Upper lobe of left lung (tissue), 6 donors: ENCODE data around the gene ALX4. TPM values are rescaled to one million over a fixed set of nuclear protein-coding genes. Genes with fewer than 3 reads are reported as not detected.
A peak's percentile ranks its signal among the peaks of the same experiment; 100 is the strongest.

Experiments used
- ATAC-seq, 2 donors: fragments of 200-7000 bp; cut with Tn5 transposase; one replicate each; pipeline ENCODE4 v1.9.1; 2022; ENCODE audit warnings: mild to moderate bottlenecking in 2 of 2, moderate library complexity in 2 of 2; ENCODE audit not compliant: low FRiP score in 2 of 2
- DNase-seq, 2 donors: peaks; one replicate each; pipeline ENCODE4 v3.0.0-alpha.2; 2019 to 2020
- H3K27ac ChIP-seq, 4 donors: fragments of 200-600 bp; sonication (generic); one replicate each; pipeline ENCODE4 v1.5.1; 2016 to 2019
- H3K27me3 ChIP-seq, 4 donors: fragments of 200-600 bp; sonication (generic); one replicate each; pipeline ENCODE4 v1.5.1; 2017 to 2019
- H3K36me3 ChIP-seq, 4 donors: fragments of 200-600 bp; sonication (generic); one replicate each; pipeline ENCODE4 v1.5.1; 2016 to 2019
- H3K4me1 ChIP-seq, 4 donors: fragments of 200-600 bp; sonication (generic); one replicate each; pipeline ENCODE4 v1.5.1; 2018 to 2019
- H3K4me3 ChIP-seq, 4 donors: fragments of 200-600 bp; sonication (generic); one replicate each; pipeline ENCODE4 v1.5.1; 2017 to 2019; ENCODE audit warnings: mild to moderate bottlenecking in 2 of 4, moderate library complexity in 1 of 4
- H3K9me3 ChIP-seq, 4 donors: fragments of 200-600 bp; sonication (generic); one replicate each; pipeline ENCODE4 v1.5.1; 2018 to 2019
- EP300 ChIP-seq, 4 donors: sonication (generic); formaldehyde crosslinking; IDR thresholded peaks; one replicate each; pipeline ENCODE4 v1.5.1; 2017; ENCODE audit warnings: antibody characterized with exemption in 4 of 4, control low read depth in 2 of 4
- POLR2A ChIP-seq, 4 donors: fragments of 450-650 bp; IDR thresholded peaks; one replicate each; pipeline ENCODE4 v1.5.1; 2016 to 2017; ENCODE audit warnings: antibody characterized with exemption in 4 of 4, mild to moderate bottlenecking in 2 of 4
- POLR2AphosphoS5 ChIP-seq, 2 donors: sonication (generic); formaldehyde crosslinking; IDR thresholded peaks; one replicate each; pipeline ENCODE4 v1.5.1; 2017; ENCODE audit warnings: antibody characterized with exemption in 2 of 2
- WGBS, 2 donors: methylation state at CpG; one replicate each; pipeline ENCODE4 v1.1.5; 2017 to 2018; 5-methylcytosine and 5-hydroxymethylcytosine counted together
- total RNA-seq, 6 donors: library from RNA; depleted of rRNA in 4 of 6; stranded (reverse); fragments of >200 nt in 4 of 6; gene quantifications; one replicate each; pipeline versions ENCODE4 v1.1.0 to v1.2.1, GENCODE V29; 2016 to 2021
- TF ChIP-seq, protein P1 (sequence below), 6 experiments: fragments of 450-650 bp in 4 of 6; fragments of 200-600 bp in 2 of 6; sonication (generic) in 2 of 6; IDR thresholded peaks; one replicate each; pipeline ENCODE4 v1.5.1; 2016 to 2019; ENCODE audit warnings: antibody characterized with exemption in 6 of 6
- donor health status: DM: no; HTN: no; CAD: no; lungs with moderate emphysema.
- donor health status: DM: no; HTN: yes; CAD: no; lungs with severe emphysema.

ALX4 gene
- total RNA-seq, 6 donors from 2014 or later: not detected

DNA sequence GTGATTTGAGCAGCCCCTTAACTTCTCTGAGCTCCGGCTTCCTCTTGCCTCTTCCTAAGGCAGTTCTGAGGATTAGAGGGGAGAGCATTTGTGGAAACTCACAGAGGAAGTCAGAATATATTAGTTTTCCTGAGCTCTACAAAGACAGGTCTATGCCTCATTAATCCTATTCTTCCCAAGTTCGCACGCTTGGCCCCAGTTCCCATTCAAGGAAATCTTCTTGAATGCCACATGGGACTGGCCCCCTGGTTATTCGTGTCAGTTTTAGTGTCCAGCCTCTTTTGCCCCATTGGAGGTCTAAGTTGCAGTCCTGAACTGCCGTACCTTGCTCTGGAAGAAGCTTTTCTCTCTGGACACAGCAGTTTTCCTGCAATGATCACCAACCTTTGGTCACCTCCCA is 37.6 kb upstream of the ALX4 start:
- Histone ChIP-seq H3K4me1 (no peaks in the 10 kb centered on the region), H3K27me3 (no peaks in the 10 kb centered on the region), H3K36me3 (no peaks in the 10 kb centered on the region), H3K9me3 (no peaks in the 10 kb centered on the region), H3K4me3 (no peak overlapping the region), H3K27ac (no peak overlapping the region)
- TF ChIP-seq, protein P1, sequence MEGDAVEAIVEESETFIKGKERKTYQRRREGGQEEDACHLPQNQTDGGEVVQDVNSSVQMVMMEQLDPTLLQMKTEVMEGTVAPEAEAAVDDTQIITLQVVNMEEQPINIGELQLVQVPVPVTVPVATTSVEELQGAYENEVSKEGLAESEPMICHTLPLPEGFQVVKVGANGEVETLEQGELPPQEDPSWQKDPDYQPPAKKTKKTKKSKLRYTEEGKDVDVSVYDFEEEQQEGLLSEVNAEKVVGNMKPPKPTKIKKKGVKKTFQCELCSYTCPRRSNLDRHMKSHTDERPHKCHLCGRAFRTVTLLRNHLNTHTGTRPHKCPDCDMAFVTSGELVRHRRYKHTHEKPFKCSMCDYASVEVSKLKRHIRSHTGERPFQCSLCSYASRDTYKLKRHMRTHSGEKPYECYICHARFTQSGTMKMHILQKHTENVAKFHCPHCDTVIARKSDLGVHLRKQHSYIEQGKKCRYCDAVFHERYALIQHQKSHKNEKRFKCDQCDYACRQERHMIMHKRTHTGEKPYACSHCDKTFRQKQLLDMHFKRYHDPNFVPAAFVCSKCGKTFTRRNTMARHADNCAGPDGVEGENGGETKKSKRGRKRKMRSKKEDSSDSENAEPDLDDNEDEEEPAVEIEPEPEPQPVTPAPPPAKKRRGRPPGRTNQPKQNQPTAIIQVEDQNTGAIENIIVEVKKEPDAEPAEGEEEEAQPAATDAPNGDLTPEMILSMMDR (IDR thresholded peaks at IDR 0.05): no peak
- TF ChIP-seq EP300 (IDR thresholded peaks at IDR 0.05) (no peak), POLR2A (IDR thresholded peaks at IDR 0.05) (no peak), POLR2AphosphoS5 (IDR thresholded peaks at IDR 0.05) (no peak)
- no peak for DNase-seq
- 83 to 92% methylated on average over 5 of the region's 5 CpGs for WGBS, 2 donors
- ATAC-seq: no peak

DNA sequence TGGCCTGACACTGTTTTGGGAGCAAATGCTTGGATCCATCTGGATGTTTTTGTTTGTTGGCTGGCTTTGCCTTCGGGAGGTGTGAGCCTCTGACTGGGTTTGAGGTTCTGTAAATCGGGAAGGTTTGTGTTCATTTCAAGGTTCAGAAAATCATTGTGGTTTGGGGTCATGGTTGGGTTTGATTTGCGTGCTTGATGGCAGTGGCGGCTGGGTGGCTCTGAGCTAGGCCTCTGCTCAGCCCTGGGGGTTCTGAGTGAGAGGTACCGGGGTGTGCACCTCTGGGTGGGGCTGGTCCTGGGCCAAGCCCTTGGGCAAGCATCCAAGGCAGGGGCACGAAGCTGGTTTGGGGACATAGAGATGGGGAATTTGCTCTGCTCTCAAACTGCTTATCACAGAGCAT is 37.0 kb upstream of the ALX4 start:
- TF ChIP-seq POLR2AphosphoS5 (IDR thresholded peaks at IDR 0.05) (no peak), EP300 (IDR thresholded peaks at IDR 0.05) (no peak), POLR2A (IDR thresholded peaks at IDR 0.05) (no peak)
- TF ChIP-seq, protein P1 (IDR thresholded peaks at IDR 0.05): no peak
- 69 to 86% methylated on average over 6 of the region's 6 CpGs for WGBS, 2 donors
- H3K9me3 ChIP-seq: no peaks in the 10 kb centered on the region

DNA sequence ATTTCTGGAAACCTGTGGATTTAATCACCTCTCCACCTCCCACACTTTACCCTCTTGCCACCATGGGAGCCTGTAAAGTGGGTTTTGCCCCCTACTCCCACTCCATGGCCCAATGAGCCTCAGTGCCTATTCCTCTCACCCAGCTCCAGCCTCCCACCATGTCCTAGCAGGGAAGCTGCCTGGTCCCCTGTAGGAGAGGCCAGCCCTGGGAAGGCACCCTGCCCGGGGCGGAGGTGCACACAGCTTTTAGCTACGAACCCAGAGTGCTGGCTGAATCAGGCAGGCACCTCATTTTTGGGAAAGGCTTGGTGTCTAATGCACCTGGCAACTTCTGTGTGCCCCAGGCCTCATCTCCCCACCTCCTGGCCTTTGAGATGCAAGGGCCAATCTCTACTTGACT is 35.8 kb upstream of the ALX4 start:
- WGBS, 2 donors: 80 to 83% methylated on average over 3 of the region's 3 CpGs
- Histone ChIP-seq H3K36me3 (no peaks in the 10 kb centered on the region), H3K4me1 (no peaks in the 10 kb centered on the region), H3K27ac (no peak overlapping the region), H3K9me3 (no peaks in the 10 kb centered on the region), H3K27me3 (no peaks in the 10 kb centered on the region), H3K4me3 (no peak overlapping the region)
- TF ChIP-seq POLR2AphosphoS5 (IDR thresholded peaks at IDR 0.05) (no peak), POLR2A (IDR thresholded peaks at IDR 0.05) (no peak), EP300 (IDR thresholded peaks at IDR 0.05) (no peak)
- TF ChIP-seq, protein P1 (IDR thresholded peaks at IDR 0.05): no peak
- no peak for ATAC-seq
- DNase-seq: peak in 1 of 2 donors; percentile 25

More for the DNA sequence above, 37.0 kb upstream of the ALX4 start:
- ATAC-seq: no peak
- Histone ChIP-seq H3K27me3 (no peaks in the 10 kb centered on the region), H3K36me3 (no peaks in the 10 kb centered on the region), H3K4me1 (no peaks in the 10 kb centered on the region), H3K4me3 (no peak overlapping the region), H3K27ac (no peak overlapping the region)
- DNase-seq: no peak

DNA sequence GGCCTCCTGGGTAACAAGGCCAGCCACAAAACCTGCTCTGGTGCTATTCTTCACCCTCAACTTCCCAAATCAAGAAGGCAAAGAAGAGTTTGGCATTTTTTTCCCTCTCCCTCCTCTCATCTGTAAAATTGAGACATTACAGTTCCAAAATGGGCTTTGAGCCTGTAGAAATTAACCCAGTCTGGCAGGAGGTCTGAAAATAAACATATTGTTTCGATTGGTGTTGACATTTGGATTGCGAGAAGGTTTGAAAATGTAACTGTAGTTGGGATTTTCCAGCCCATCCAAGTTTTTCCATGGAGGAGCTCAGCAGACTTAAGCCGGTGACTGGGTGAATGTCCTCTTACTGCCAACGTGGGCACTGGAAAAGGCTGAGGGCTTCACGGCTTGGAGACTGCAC is 35.0 kb upstream of the ALX4 start:
- 59 to 71% methylated on average over 5 of the region's 5 CpGs for WGBS, 2 donors
- ATAC-seq: no peak

DNA sequence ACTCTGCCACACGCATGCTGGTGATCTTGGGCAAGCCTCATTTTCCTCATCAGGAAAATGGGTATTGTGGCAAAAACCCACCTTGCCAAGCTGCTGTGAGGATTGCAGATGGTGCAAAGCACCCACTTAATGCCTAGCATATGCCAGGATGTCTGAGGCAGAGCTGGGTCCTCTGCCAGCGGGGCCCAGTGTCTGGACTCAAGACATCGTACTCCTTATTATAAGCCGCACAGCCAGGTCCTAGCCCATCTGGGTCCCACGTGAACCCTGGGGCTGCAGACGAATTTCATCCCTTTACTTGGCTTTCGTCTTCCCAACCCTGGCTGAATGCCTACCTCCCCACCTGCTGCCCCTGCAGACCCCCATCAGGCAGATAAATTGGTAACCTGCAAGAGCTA is 34.5 kb upstream of the ALX4 start:
- H3K27me3 ChIP-seq: no peaks in the 10 kb centered on the region
- H3K27ac ChIP-seq: no peak overlapping the region
- H3K36me3 ChIP-seq: no peaks in the 10 kb centered on the region
- no peaks in the 10 kb centered on the region for H3K4me1 ChIP-seq
- ATAC-seq: no peak
- 89 to 93% methylated on average over 5 to 7 of the region's 7 CpGs for WGBS, 2 donors
- TF ChIP-seq EP300 (IDR thresholded peaks at IDR 0.05) (no peak), POLR2A (IDR thresholded peaks at IDR 0.05) (no peak), POLR2AphosphoS5 (IDR thresholded peaks at IDR 0.05) (no peak)
- TF ChIP-seq, protein P1 (IDR thresholded peaks at IDR 0.05): no peak
- H3K9me3 ChIP-seq: no peaks in the 10 kb centered on the region
- H3K4me3 ChIP-seq: no peak overlapping the region
- DNase-seq: no peak

More for the DNA sequence above, 35.0 kb upstream of the ALX4 start:
- Histone ChIP-seq H3K4me3 (no peak overlapping the region), H3K27ac (no peak overlapping the region), H3K36me3 (no peaks in the 10 kb centered on the region), H3K4me1 (no peaks in the 10 kb centered on the region), H3K9me3 (no peaks in the 10 kb centered on the region), H3K27me3 (no peaks in the 10 kb centered on the region)
- no peak for DNase-seq
- TF ChIP-seq, protein P1 (IDR thresholded peaks at IDR 0.05): no peak
- TF ChIP-seq EP300 (IDR thresholded peaks at IDR 0.05): no peak
- no peak for TF ChIP-seq POLR2A (IDR thresholded peaks at IDR 0.05)
- no peak for TF ChIP-seq POLR2AphosphoS5 (IDR thresholded peaks at IDR 0.05)
